GM12878 (cell line): ENCODE measurements around the gene ARHGEF10L. TPM values are rescaled to one million over a fixed set of nuclear protein-coding genes. Genes with fewer than 3 reads are reported as not detected.

Experiments
- ATAC-seq: fragments of 200-7000 bp; cut with Tn5 transposase; 3 replicates; pipeline ENCODE4 v1.9.1; 2020; ENCODE audit warnings: mild to moderate bottlenecking, moderate library complexity
- BruUV-seq: library from RNA; stranded (reverse); fragments of 400-500 nt; replicated peaks from 2 replicates; lab custom pipeline; 2021; lab: Mats Ljungman, UMichigan
- CTCF ChIA-PET: fragments of 300-600 bp; sonication (Branson Sonifier 250); formaldehyde crosslinking; extraction: SDS; loops from one replicate; lab custom pipeline; 2021; ENCODE audit warnings: inconsistent platforms; lab: Yijun Ruan, JAX
- POLR2A ChIA-PET: fragments of 350-600 bp; formaldehyde crosslinking; extraction: SDS; loops from one replicate; lab custom pipeline; 2021; ENCODE audit warnings: inconsistent platforms; lab: Charles Lee
- RAD21 ChIA-PET: fragments of 300-600 bp; sonication (Branson Sonifier 250); formaldehyde crosslinking; loops from one replicate; lab custom pipeline; 2023; ENCODE audit warnings: antibody characterized with exemption; ENCODE audit not compliant: unreplicated experiment; lab: Charles Lee
- SMC1A ChIA-PET: fragments of 300-600 bp; sonication (Branson Sonifier 250); formaldehyde crosslinking; loops from one replicate; lab custom pipeline; 2023; ENCODE audit not compliant: unreplicated experiment, uncharacterized antibody; lab: Charles Lee
- DNase-seq: peaks from one replicate; pipeline ENCODE4 v3.0.0-alpha.2; 2011; ENCODE audit warnings: low read depth, low spot score
- FAIRE-seq: peaks from 3 replicates; lab custom pipeline; 2011; peaks lifted over from hg19 to GRCh38; lab: Jason Lieb, UNC
- H2AFZ ChIP-seq: 2 replicates; pipeline ENCODE4 v1.6.0; 2011; ENCODE audit warnings: low read depth, low read length, control low read depth; ENCODE audit not compliant: control insufficient read depth
- H3K27ac ChIP-seq: 2 replicates; pipeline ENCODE4 v1.5.1; 2011; ENCODE audit warnings: control low read depth; ENCODE audit not compliant: control insufficient read depth, insufficient read depth
- H3K27me3 ChIP-seq, 2 experiments: replicated peaks in 1 of 2; 2 replicates each; pipeline versions ENCODE4 v1.6.0 to v1.6.1; 2011; ENCODE audit warnings: low read length in 1 of 2; ENCODE audit not compliant: control insufficient read depth in 2 of 2, insufficient read depth in 2 of 2
- H3K36me3 ChIP-seq, 2 experiments: 2 replicates each; pipeline ENCODE4 v1.5.1; 2011; ENCODE audit warnings: low read length in 1 of 2; ENCODE audit not compliant: control insufficient read depth in 2 of 2, insufficient read depth in 2 of 2
- H3K4me1 ChIP-seq: 2 replicates; pipeline ENCODE4 v1.6.1; 2011; ENCODE audit warnings: mild to moderate bottlenecking, low read length, moderate library complexity, mixed read lengths; ENCODE audit not compliant: control insufficient read depth, insufficient read depth
- H3K4me2 ChIP-seq: 2 replicates; pipeline ENCODE4 v1.6.0; 2011; ENCODE audit warnings: control low read depth; ENCODE audit not compliant: control insufficient read depth, insufficient read depth
- H3K4me3 ChIP-seq: fragments of 200-600 bp; sonication (generic); 2 replicates; pipeline ENCODE4 v1.5.1; 2016
- H3K79me2 ChIP-seq: 2 replicates; pipeline ENCODE4 v1.6.0; 2011; ENCODE audit warnings: low read length; ENCODE audit not compliant: control insufficient read depth, insufficient read depth
- H3K9ac ChIP-seq: 2 replicates; pipeline ENCODE4 v1.8.0; 2011; ENCODE audit warnings: low read length, control low read depth, mixed read lengths; ENCODE audit not compliant: control insufficient read depth, insufficient read depth
- H3K9me3 ChIP-seq: replicated peaks from 3 replicates; pipeline ENCODE4 v1.5.1; 2011; ENCODE audit warnings: mild to moderate bottlenecking, low read length; ENCODE audit not compliant: control insufficient read depth, insufficient read depth
- H4K20me1 ChIP-seq: 2 replicates; pipeline ENCODE4 v1.6.0; 2011; ENCODE audit not compliant: control insufficient read depth, insufficient read depth
- CHD4 ChIP-seq: fragments of 200-600 bp; sonication (generic); IDR thresholded peaks from 2 replicates; pipeline ENCODE4 v1.6.1; 2016; ENCODE audit warnings: mild to moderate bottlenecking
- ETV6 ChIP-seq, 2 experiments: fragments of 450-650 bp in 1 of 2; IDR thresholded peaks in 1 of 2; conservative IDR thresholded peaks in 1 of 2; 2 replicates each; pipeline ENCODE4 v1.6.1; 2014; ENCODE audit warnings: antibody characterized with exemption in 1 of 2, borderline replicate concordance in 1 of 2, low read depth in 1 of 2, mild to moderate bottlenecking in 1 of 2, moderate library complexity in 1 of 2
- FOXK2 ChIP-seq: fragments of 450-650 bp; IDR thresholded peaks from 2 replicates; pipeline ENCODE4 v1.6.1; 2017; ENCODE audit warnings: mild to moderate bottlenecking, moderate library complexity
- JUND ChIP-seq: IDR thresholded peaks from 2 replicates; pipeline ENCODE4 v1.6.1; 2012; ENCODE audit warnings: low read depth, mild to moderate bottlenecking, low read length, improper control_type of control experiment, moderate library complexity
- MAX ChIP-seq: IDR thresholded peaks from 2 replicates; pipeline ENCODE4 v1.6.1; 2012; ENCODE audit warnings: low read depth, low read length, improper control_type of control experiment
- MTA2 ChIP-seq: fragments of 450-650 bp; IDR thresholded peaks from 2 replicates; pipeline ENCODE4 v1.6.1; 2016; ENCODE audit warnings: low read depth, mild to moderate bottlenecking, moderate library complexity
- NFYB ChIP-seq: IDR thresholded peaks from 2 replicates; pipeline ENCODE4 v1.6.1; 2011; ENCODE audit warnings: low read depth, mild to moderate bottlenecking, low read length, improper control_type of control experiment, moderate library complexity; ENCODE audit not compliant: insufficient read depth
- NR2F1 ChIP-seq: fragments of 450-650 bp; conservative IDR thresholded peaks from 2 replicates; pipeline ENCODE4 v1.6.1; 2017; ENCODE audit warnings: mild to moderate bottlenecking
- PML ChIP-seq: IDR thresholded peaks from 2 replicates; pipeline ENCODE4 v1.6.1; 2012; ENCODE audit warnings: low read length, inconsistent platforms
- POLR2A ChIP-seq: IDR thresholded peaks from 2 replicates; pipeline ENCODE4 v1.6.1; 2011; ENCODE audit warnings: low read depth, mild to moderate bottlenecking, low read length
- SRF ChIP-seq, 2 experiments: IDR thresholded peaks; 2 replicates each; pipeline ENCODE4 v1.6.1; 2011; ENCODE audit warnings: low read depth in 2 of 2, low read length in 2 of 2, mild to moderate bottlenecking in 1 of 2, moderate library complexity in 1 of 2
- WRNIP1 ChIP-seq: IDR thresholded peaks from 2 replicates; pipeline ENCODE4 v1.6.1; 2011; ENCODE audit warnings: low read depth, low read length, improper control_type of control experiment, borderline replicate concordance
- ZNF207 ChIP-seq: fragments of 450-650 bp; IDR thresholded peaks from 2 replicates; pipeline ENCODE4 v1.6.1; 2014; ENCODE audit warnings: antibody characterized with exemption, mild to moderate bottlenecking, borderline replicate concordance
- ZNF24 ChIP-seq: fragments of 450-650 bp; IDR thresholded peaks from 2 replicates; pipeline ENCODE4 v1.6.1; 2017; ENCODE audit warnings: antibody characterized with exemption, mild to moderate bottlenecking
- ZZZ3 ChIP-seq: IDR thresholded peaks from 2 replicates; pipeline ENCODE4 v1.6.1; 2011; ENCODE audit warnings: low read depth; ENCODE audit not compliant: control insufficient read depth, insufficient read length
- WGBS: methylation state at CpG from one replicate; pipeline ENCODE4 v1.1.6; 2016; ENCODE audit warnings: low lambda C conversion rate; ENCODE audit not compliant: insufficient replicate concordance, insufficient coverage; ENCODE audit errors: missing lambda C conversion rate; 5-methylcytosine and 5-hydroxymethylcytosine counted together
- in situ Hi-C: fragments of 300-500 bp; cut with MboI; formaldehyde crosslinking; loops from 9 replicates; pipeline ENCODE4 v1.14.3; 2018; ENCODE audit warnings: mixed read lengths
- intact Hi-C: fragments of 100-400 bp; cut with micrococcal nuclease; formaldehyde crosslinking; loops from one replicate; pipeline ENCODE4 v1.14.2; 2022; ENCODE audit not compliant: unreplicated experiment
- polyA plus RNA-seq, 11 experiments: library from polyadenylated mRNA; depleted of rRNA in 4 of 11; unstranded in 6 of 11; stranded (reverse) in 5 of 11; fragments of >200 nt; fragmentation: Nextera tagmentation in 4 of 11; fragmentation: Illumina TruSeq in 1 of 11; extraction: Ambion mirVana in 4 of 11; extraction: Trizol in 1 of 11; gene quantifications; 1 replicate in 1 of 11; 2 replicates in 10 of 11; pipeline versions ENCODE4 v1.2.1 to v1.2.3, GENCODE V29; 2011 to 2016; ENCODE audit warnings: inconsistent platforms in 2 of 11, missing spikeins in 2 of 11, low read depth in 1 of 11
- total RNA-seq, 4 experiments: library from RNA; depleted of rRNA in 3 of 4; stranded (reverse); fragments of >200 nt in 3 of 4; fragmentation: Illumina TruSeq in 1 of 4; extraction: Trizol in 1 of 4; gene quantifications; 2 replicates each; pipeline versions ENCODE4 v1.2.1 to v1.2.3, GENCODE V29; 2013 to 2021
- TF ChIP-seq, protein P1 (sequence below): IDR thresholded peaks from 2 replicates; pipeline ENCODE4 v1.6.1; 2012; ENCODE audit warnings: low read length, inconsistent platforms
- TF ChIP-seq, protein P2 (sequence below): IDR thresholded peaks from 2 replicates; pipeline ENCODE4 v1.6.1; 2011; ENCODE audit warnings: borderline replicate concordance, low read depth, mild to moderate bottlenecking, moderate library complexity, low read length; ENCODE audit not compliant: insufficient read depth, poor library complexity, severe bottlenecking

The ARHGEF10L gene
- total and polyA plus RNA-seq, 10 of the 15 experiments (the other 5 are each of a cell fraction or from before 2014, with no cell fraction given): 0.05 to 0.94 (median 0.28) TPM; not detected in 2

GRCh38 chr1:17496419-17496818, 43.1 kb upstream of the ARHGEF10L start:
- ChIA-PET CTCF (interaction anchor here (3.4 to 10.1 kb wide), 2 partner anchors 110 to 111 kb away, joined by 43 to 255 read pairs; no protein-coding TSS in a partner anchor), SMC1A (no interaction called here), RAD21 (interaction anchor here (1.0 kb wide), 1 partner anchor 110 kb away, joined by 5 read pairs; no protein-coding TSS in a partner anchor), POLR2A (interaction anchor here (0.5 kb wide), 1 partner anchor 414 kb away, joined by 8 read pairs; no protein-coding TSS in a partner anchor)
- no peak overlapping the region for H3K27ac ChIP-seq
- no peak overlapping the region for H2AFZ ChIP-seq
- ATAC-seq: no peak
- no TSS peak for BruUV-seq
- H3K9ac ChIP-seq: no peak overlapping the region
- DNase-seq: no peak
- H4K20me1 ChIP-seq: no peaks in the 10 kb centered on the region
- H3K9me3 ChIP-seq: no peaks in the 10 kb centered on the region
- no peaks in the 10 kb centered on the region for H3K79me2 ChIP-seq
- in situ Hi-C loops: no loop called here
- H3K4me1 ChIP-seq: no peaks in the 10 kb centered on the region
- H3K4me3 ChIP-seq: no peak overlapping the region
- no peaks in the 10 kb centered on the region for H3K27me3 ChIP-seq
- TF ChIP-seq NR2F1 (no peak), ETV6 (conservative IDR thresholded peaks at IDR 0.05 in 1 of 2, IDR thresholded peaks at IDR 0.05 in 1 of 2; ENCODE audit: borderline replicate concordance in 1 of 2, low read depth in 1 of 2) (no peak), JUND (no peak), SRF (IDR thresholded peaks at IDR 0.05; ENCODE audit: low read depth in 2 of 2, low read length in 2 of 2) (no peak), POLR2A (no peak), FOXK2 (no peak), MAX (no peak), MTA2 (no peak), WRNIP1 (no peak), NFYB (no peak), CHD4 (no peak), ZNF24 (no peak), PML (no peak), ZNF207 (no peak), ZZZ3 (no peak)
- TF ChIP-seq, protein P1, sequence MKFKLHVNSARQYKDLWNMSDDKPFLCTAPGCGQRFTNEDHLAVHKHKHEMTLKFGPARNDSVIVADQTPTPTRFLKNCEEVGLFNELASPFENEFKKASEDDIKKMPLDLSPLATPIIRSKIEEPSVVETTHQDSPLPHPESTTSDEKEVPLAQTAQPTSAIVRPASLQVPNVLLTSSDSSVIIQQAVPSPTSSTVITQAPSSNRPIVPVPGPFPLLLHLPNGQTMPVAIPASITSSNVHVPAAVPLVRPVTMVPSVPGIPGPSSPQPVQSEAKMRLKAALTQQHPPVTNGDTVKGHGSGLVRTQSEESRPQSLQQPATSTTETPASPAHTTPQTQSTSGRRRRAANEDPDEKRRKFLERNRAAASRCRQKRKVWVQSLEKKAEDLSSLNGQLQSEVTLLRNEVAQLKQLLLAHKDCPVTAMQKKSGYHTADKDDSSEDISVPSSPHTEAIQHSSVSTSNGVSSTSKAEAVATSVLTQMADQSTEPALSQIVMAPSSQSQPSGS: no peak
- TF ChIP-seq, protein P2, sequence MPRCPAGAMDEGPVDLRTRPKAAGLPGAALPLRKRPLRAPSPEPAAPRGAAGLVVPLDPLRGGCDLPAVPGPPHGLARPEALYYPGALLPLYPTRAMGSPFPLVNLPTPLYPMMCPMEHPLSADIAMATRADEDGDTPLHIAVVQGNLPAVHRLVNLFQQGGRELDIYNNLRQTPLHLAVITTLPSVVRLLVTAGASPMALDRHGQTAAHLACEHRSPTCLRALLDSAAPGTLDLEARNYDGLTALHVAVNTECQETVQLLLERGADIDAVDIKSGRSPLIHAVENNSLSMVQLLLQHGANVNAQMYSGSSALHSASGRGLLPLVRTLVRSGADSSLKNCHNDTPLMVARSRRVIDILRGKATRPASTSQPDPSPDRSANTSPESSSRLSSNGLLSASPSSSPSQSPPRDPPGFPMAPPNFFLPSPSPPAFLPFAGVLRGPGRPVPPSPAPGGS: no peak
- TF ChIP-seq, all 136 proteins: peak for 0
- FAIRE-seq: no peak
- intact Hi-C loops: no loop called here
- Histone ChIP-seq H3K4me2 (no peak overlapping the region), H3K36me3 (no peaks in the 10 kb centered on the region)
- 36% methylated on average over 4 of the region's 4 CpGs for WGBS
